NCI-H2196 treated with DMSO at 0.1 percent for 48 hours (cell line): Measurements from ENCODE around the gene STUB1.

Experiments
- DNase-seq: peaks from one replicate; lab custom pipeline; 2025; ENCODE audit not compliant: unreplicated experiment; lab: John Stamatoyannopoulos, UW

Gene STUB1

GRCh38 chr16:722835-723633 is 42.8 kb downstream of the STUB1 start:
- no peak for DNase-seq

GRCh38 chr16:723695-724094 is 43.5 kb downstream of the STUB1 start:
- no peak for DNase-seq

GRCh38 chr16:724188-725040 is 44.2 kb downstream of the STUB1 start:
- DNase-seq: no peak

- no peak for DNase-seq
Observed at GRCh38 chr16:725041-725376, 44.8 kb downstream of the STUB1 start.

- no peak for DNase-seq
Observed at GRCh38 chr16:725463-726187, 45.4 kb downstream of the STUB1 start.

GRCh38 chr16:726188-726437 is 45.9 kb downstream of the STUB1 start:
- DNase-seq: no peak

- DNase-seq: no peak
Observed at GRCh38 chr16:726438-727290, 46.5 kb downstream of the STUB1 start, which contains the start of the genes CCDC78 and HAGHL. Gene CCDC78 (minus strand): TSS chr16:726443. CDS start chr16:726367, 76 bp downstream. Gene HAGHL (plus strand): TSS chr16:727106. CDS start chr16:727510, 404 bp downstream.

- DNase-seq: no peak
Observed at GRCh38 chr16:727291-727977, 47.2 kb downstream of the STUB1 start.

- DNase-seq: peak; percentile 77
Observed at GRCh38 chr16:728131-728889, 48.1 kb downstream of the STUB1 start.

GRCh38 chr16:728890-729744 is 48.9 kb downstream of the STUB1 start:
- no peak for DNase-seq

- DNase-seq: no peak
Observed at GRCh38 chr16:729768-730665, 49.8 kb downstream of the STUB1 start.

- no peak for DNase-seq
Observed at GRCh38 chr16:730666-731509, 50.7 kb downstream of the STUB1 start.

GRCh38 chr16:732332-732731 is 52.1 kb downstream of the STUB1 start:
- no peak for DNase-seq
